ENCODE results near the gene DLGAP4.
A peak's percentile ranks its signal among the peaks of the same experiment; 100 is the strongest.

DLGAP4 gene

DNA sequence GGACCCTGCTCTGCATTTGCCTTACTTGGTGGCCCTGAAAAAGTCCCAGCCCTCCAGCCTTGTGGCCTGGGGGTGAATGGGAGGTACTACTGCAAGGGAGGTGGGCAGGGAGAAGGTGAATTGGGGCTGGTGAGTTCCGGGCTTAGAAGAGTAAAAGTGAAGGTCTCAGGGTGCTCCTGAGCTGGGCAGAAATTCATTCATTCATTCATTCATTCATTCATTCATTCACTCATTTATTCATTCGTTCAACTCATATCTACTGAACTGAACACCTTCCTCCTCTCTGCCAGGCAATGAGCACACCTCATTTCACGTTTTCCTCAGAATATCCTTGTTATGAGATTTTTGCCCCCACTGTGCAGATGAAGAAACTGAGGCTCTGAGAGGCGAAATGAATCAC lies 6.7 kb upstream of the DLGAP4 start:
- H3K36me3 ChIP-seq (ENCODE audit: control insufficient read depth, insufficient read depth, low read length) = no peaks in the 10 kb centered on the region
- no peaks in the 10 kb centered on the region for H3K9me3 ChIP-seq (ENCODE audit: control insufficient read depth, low read length)
- H3K27ac ChIP-seq (ENCODE audit: insufficient read depth, low read depth, low read length, poor library complexity, severe bottlenecking) = no peak overlapping the region
- 77 to 83% methylated on average over 4 of the region's 4 CpGs for WGBS, 2 experiments
- no peak overlapping the region for H3K4me3 ChIP-seq (ENCODE audit: insufficient read depth, low read depth, low read length)
- peaks cover 32% of the 10 kb centered on the region for H3K27me3 ChIP-seq (ENCODE audit: control insufficient read depth, insufficient read depth, low read length, poor library complexity, severe bottlenecking)
- H3K4me1 ChIP-seq (ENCODE audit: control insufficient read depth, insufficient read depth, low read length) = peaks cover 4% of the 10 kb centered on the region

DNA sequence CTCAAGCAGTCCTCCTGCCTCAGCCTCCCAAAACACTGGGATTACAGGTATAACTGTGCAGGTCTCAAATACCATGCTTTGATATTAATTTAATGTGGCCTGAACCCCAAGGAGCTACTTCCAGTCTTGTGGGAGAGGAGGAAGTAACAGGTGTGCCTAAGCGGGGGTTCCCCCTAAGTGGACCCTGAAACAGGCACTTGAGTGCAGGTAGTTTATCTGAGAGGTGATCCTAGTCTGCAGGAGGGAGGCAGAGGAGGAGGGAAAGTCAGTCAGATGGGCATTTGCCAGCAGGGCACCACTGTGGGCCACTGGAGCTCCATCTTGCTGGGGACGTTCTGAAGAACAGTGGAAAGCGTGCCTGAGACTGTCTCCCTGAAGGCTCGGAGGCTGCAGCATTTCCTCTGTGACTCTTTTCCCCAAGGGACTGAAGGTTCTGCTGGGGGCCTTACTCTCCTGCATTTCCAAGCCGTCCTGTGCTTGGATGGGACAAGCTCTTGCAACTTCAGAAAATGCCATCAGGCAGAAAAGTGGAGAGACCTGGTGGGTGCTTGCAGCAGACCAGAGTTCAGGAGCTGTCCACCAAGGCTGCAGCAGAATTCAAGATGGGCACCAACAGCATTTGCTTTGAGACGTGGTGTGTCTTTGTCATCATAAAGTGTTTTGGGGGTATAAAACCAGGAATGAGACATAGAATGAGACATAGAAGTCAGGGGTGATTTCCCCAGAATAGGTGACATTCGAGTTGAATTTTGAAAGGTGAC lies 4.6 kb upstream of the DLGAP4 start:
- Histone ChIP-seq H3K4me1 (ENCODE audit: control insufficient read depth, insufficient read depth, low read length) (peaks cover 4% of the 10 kb centered on the region), H3K4me3 (ENCODE audit: insufficient read depth, low read depth, low read length) (no peak overlapping the region), H3K9me3 (ENCODE audit: control insufficient read depth, low read length) (no peaks in the 10 kb centered on the region), H3K36me3 (ENCODE audit: control insufficient read depth, insufficient read depth, low read length) (no peaks in the 10 kb centered on the region), H3K27me3 (ENCODE audit: control insufficient read depth, insufficient read depth, low read length, poor library complexity, severe bottlenecking) (peaks cover 52% of the 10 kb centered on the region), H3K27ac (ENCODE audit: insufficient read depth, low read depth, low read length, poor library complexity, severe bottlenecking) (no peak overlapping the region)
- WGBS, 2 experiments = 85 to 86% methylated on average over 7 of the region's 7 CpGs

DNA sequence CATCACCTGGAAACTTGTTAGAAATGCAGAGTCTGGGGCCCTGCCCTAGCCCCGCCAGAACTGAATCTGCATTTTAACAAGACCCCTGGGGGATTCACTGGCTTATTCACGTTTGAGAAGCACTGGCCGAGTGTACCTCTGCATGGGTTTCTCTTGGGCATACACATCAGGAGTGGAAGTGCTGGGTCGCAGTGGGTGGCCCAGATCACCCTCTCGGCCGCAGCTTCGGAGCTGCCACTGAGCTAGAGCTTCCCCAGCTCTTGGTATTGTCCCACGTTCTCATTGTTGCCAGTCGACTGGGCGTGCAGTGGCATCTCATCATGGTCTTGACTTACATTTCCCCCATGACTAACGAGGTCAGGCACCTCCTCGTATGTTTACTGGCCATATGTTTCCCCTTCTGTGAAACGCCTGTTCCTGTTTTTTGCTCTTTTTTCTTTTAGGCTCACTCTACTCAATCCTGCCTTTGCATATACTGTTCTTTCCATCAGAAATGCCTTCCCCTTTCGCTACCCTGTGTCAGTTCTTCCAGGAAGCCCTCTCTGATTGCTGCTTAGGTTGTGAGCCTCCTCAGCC lies 3.0 kb upstream of the DLGAP4 start:
- H3K36me3 ChIP-seq (ENCODE audit: control insufficient read depth, insufficient read depth, low read length) = no peaks in the 10 kb centered on the region
- H3K4me3 ChIP-seq (ENCODE audit: insufficient read depth, low read depth, low read length) = no peak overlapping the region
- H3K4me1 ChIP-seq (ENCODE audit: control insufficient read depth, insufficient read depth, low read length) = peaks cover 14% of the 10 kb centered on the region
- H3K27ac ChIP-seq (ENCODE audit: insufficient read depth, low read depth, low read length, poor library complexity, severe bottlenecking) = no peak overlapping the region
- peaks cover 67% of the 10 kb centered on the region for H3K27me3 ChIP-seq (ENCODE audit: control insufficient read depth, insufficient read depth, low read length, poor library complexity, severe bottlenecking)
- H3K9me3 ChIP-seq (ENCODE audit: control insufficient read depth, low read length) = no peaks in the 10 kb centered on the region
- WGBS, 2 experiments = 50 to 52% methylated on average over 14 of the region's 14 CpGs

DNA sequence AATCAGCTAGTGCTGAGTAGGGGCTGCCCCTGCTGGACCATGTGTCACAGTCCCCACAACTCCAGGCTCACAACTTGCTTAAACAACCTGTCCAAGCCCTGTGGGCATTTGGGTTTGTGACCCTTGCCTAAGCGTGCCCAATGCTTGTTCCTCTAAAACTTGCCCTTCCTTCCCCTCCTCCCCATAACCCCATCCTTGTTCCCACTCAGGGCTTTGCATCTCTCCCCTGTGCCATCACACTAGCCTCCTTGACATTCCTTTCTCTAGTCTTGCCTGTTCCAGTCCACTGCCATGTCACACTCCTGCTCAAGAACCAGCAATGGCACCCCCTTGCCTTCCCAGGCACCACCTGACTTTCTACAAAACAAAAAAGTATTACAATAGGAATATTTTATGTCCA lies 2.3 kb upstream of the DLGAP4 start:
- Histone ChIP-seq H3K4me1 (ENCODE audit: control insufficient read depth, insufficient read depth, low read length) (peaks cover 14% of the 10 kb centered on the region), H3K4me3 (ENCODE audit: insufficient read depth, low read depth, low read length) (no peak overlapping the region), H3K27me3 (ENCODE audit: control insufficient read depth, insufficient read depth, low read length, poor library complexity, severe bottlenecking) (peaks cover 67% of the 10 kb centered on the region), H3K27ac (ENCODE audit: insufficient read depth, low read depth, low read length, poor library complexity, severe bottlenecking) (no peak overlapping the region), H3K9me3 (ENCODE audit: control insufficient read depth, low read length) (no peaks in the 10 kb centered on the region), H3K36me3 (ENCODE audit: control insufficient read depth, insufficient read depth, low read length) (no peaks in the 10 kb centered on the region)
- 82 to 86% methylated on average over 1 of the region's 1 CpG for WGBS, 2 experiments

DNA sequence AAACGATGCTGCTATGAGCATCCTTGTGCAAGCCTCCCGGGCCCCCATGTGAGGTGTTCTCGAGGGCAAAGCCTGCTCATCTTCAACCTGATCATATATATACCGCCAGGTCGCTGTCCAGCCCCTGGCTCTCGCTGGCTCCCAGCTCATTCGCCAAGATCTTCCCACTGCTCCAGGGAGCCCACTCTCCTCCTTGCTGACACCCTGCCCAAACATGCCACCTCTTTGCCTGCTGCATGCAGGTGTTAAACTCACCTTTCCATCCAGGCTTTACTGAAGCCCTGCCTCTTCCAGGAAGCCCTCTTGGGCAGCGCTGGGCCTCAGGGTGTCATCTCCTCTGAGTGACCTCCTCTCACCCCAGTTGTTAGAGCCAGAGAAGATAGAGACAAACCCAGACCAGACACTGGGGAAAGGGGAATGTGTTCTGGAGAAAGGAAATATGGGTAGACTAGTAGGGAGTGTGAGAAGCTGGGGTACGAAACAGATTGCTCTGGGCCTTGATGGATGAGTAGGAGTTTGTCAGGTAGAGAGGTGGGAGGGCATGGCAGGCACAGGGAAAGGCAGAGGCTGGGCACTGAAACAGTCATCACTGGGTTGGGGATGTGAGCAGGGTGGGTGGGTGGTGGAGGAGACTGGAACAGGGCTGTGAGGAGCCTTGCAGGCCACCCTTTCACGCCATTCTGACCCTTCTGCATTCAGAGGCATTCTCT lies 1.2 kb upstream of the DLGAP4 start:
- H3K27ac ChIP-seq (ENCODE audit: insufficient read depth, low read depth, low read length, poor library complexity, severe bottlenecking) = no peak overlapping the region
- no peak overlapping the region for H3K4me3 ChIP-seq (ENCODE audit: insufficient read depth, low read depth, low read length)
- H3K9me3 ChIP-seq (ENCODE audit: control insufficient read depth, low read length) = no peaks in the 10 kb centered on the region
- peaks cover 66% of the 10 kb centered on the region for H3K27me3 ChIP-seq (ENCODE audit: control insufficient read depth, insufficient read depth, low read length, poor library complexity, severe bottlenecking)
- H3K4me1 ChIP-seq (ENCODE audit: control insufficient read depth, insufficient read depth, low read length) = peaks cover 14% of the 10 kb centered on the region
- 64% methylated on average over 10 of the region's 10 CpGs for WGBS, 2 experiments
- no peaks in the 10 kb centered on the region for H3K36me3 ChIP-seq (ENCODE audit: control insufficient read depth, insufficient read depth, low read length)

DNA sequence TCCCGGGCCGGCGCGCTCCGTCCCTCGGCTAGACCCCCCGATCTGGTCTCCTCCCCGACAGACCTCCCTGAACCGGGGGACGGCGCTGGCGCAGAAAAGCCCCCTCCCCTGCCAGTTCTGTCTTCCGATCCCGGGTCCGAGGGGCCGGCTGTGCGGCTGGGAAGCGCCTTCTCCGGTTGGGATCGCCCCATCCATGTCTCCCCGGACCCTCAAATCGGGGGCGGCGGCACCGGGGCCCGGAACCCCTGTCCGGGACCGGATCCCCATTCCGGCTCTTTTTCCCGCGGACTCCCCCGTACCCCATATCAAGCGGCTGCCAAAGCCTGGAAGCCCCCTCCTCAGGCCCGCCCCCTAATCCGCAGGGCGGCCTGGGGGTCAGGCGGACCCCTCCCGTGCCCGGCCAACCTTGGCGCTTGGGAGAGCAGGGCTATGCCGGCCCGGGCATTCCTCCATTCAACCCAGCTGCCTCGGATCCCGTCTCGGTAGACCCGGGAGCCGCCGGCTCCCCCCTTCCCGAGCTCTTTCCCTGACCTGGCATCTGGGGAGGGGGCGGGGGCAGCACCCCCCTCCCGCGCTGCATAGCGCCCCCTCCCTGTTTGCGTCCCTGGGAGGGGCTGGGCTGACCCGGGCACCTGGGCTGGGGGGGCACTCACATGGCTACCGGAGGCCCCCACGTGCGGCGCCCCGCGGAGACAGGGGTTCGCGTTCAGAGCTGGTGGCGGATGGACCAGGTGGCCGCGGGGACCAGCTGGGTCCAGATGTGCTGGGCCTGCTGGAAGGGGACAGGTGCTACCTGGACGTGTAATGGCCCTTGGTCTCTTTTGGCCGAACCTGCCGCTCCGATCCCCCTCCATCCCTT lies 643 bp downstream of the DLGAP4 start:
- 1% methylated on average over 70 of the region's 70 CpGs for WGBS, 2 experiments
- peaks cover 61% of the 10 kb centered on the region for H3K27me3 ChIP-seq (ENCODE audit: control insufficient read depth, insufficient read depth, low read length, poor library complexity, severe bottlenecking)
- peak overlapping the region; percentile 47 for H3K4me3 ChIP-seq (ENCODE audit: insufficient read depth, low read depth, low read length)

DNA sequence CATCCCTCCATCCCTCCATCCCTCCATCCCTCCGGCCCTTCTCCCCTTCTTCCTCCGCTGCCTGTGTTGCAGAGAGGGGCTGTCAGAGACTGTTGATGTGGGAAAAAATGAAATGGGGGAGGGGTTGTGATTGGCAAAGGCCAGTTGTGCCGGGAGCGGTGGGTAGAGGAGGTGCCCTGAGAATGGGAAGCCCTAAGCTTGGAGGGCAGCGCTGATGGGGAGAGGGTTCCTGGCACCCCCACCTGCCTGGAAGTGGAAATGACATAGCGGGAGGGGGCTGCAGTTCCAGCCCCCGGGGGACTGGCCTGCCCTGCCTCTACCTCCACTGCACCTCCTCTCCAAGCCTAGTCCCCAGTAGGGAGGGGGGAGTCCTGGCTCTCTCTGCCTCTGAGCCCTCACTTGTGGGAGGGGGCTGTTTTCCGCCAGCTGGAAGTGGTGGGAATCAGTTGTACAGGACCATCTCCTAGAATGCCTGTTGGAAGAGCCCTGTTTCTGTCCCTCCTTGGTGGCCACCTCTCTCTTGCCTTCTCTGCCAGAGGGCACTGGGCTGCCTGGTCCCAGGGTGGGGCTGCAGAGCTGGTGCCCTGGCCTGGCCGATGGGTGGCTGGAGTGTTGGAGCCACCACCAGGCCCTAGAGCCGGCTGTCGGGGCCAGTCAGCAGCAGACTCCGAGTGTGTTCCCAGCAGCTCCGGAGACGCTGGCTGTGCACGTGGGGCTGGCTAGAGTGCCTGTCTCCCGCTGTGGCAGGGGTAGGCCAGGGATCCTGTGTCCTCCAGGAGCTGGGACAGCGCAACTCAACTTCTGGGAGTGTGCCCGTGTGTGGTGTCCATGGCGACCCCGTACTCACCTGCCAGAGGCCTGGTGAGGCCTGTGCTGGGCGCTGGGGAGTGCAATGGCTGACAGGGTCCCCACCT lies 1.5 kb downstream of the DLGAP4 start:
- H3K36me3 ChIP-seq (ENCODE audit: control insufficient read depth, insufficient read depth, low read length) = no peaks in the 10 kb centered on the region
- peak overlapping the region; percentile 47 for H3K4me3 ChIP-seq (ENCODE audit: insufficient read depth, low read depth, low read length)
- peaks cover 55% of the 10 kb centered on the region for H3K27me3 ChIP-seq (ENCODE audit: control insufficient read depth, insufficient read depth, low read length, poor library complexity, severe bottlenecking)
- H3K9me3 ChIP-seq (ENCODE audit: control insufficient read depth, low read length) = no peaks in the 10 kb centered on the region
- 41 to 43% methylated on average over 19 of the region's 21 CpGs for WGBS, 2 experiments
- H3K27ac ChIP-seq (ENCODE audit: insufficient read depth, low read depth, low read length, poor library complexity, severe bottlenecking) = no peak overlapping the region
- peaks cover 14% of the 10 kb centered on the region for H3K4me1 ChIP-seq (ENCODE audit: control insufficient read depth, insufficient read depth, low read length)

More for the DNA sequence above, 643 bp downstream of the DLGAP4 start:
- H3K4me1 ChIP-seq (ENCODE audit: control insufficient read depth, insufficient read depth, low read length) = peaks cover 14% of the 10 kb centered on the region
- no peaks in the 10 kb centered on the region for H3K9me3 ChIP-seq (ENCODE audit: control insufficient read depth, low read length)
- H3K27ac ChIP-seq (ENCODE audit: insufficient read depth, low read depth, low read length, poor library complexity, severe bottlenecking) = no peak overlapping the region
- no peaks in the 10 kb centered on the region for H3K36me3 ChIP-seq (ENCODE audit: control insufficient read depth, insufficient read depth, low read length)

DNA sequence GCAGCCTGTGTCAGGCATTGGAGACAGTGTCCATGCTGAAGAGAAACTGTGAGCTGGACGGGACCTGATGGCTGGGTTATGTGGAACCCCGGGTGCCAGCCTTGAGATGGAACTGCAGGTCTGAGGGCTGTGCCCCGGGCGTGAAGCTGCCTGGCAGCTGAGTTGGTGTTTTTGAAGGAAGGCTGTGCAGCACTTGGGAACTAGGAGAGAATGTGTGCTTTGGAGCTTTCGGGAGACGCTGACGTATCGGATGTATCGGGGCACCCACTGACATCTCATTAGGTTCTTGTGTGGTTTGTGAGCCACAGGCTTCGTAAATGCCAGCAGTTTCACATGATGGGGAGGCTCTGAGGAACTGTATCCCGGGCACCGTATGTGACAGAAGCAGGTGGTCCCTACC lies 2.2 kb downstream of the DLGAP4 start:
- WGBS, 2 experiments = 92 to 95% methylated on average over 12 of the region's 12 CpGs
- no peaks in the 10 kb centered on the region for H3K9me3 ChIP-seq (ENCODE audit: control insufficient read depth, low read length)
- H3K36me3 ChIP-seq (ENCODE audit: control insufficient read depth, insufficient read depth, low read length) = no peaks in the 10 kb centered on the region
- no peak overlapping the region for H3K4me3 ChIP-seq (ENCODE audit: insufficient read depth, low read depth, low read length)
- peaks cover 48% of the 10 kb centered on the region for H3K27me3 ChIP-seq (ENCODE audit: control insufficient read depth, insufficient read depth, low read length, poor library complexity, severe bottlenecking)
- H3K4me1 ChIP-seq (ENCODE audit: control insufficient read depth, insufficient read depth, low read length) = peaks cover 14% of the 10 kb centered on the region
- H3K27ac ChIP-seq (ENCODE audit: insufficient read depth, low read depth, low read length, poor library complexity, severe bottlenecking) = no peak overlapping the region

DNA sequence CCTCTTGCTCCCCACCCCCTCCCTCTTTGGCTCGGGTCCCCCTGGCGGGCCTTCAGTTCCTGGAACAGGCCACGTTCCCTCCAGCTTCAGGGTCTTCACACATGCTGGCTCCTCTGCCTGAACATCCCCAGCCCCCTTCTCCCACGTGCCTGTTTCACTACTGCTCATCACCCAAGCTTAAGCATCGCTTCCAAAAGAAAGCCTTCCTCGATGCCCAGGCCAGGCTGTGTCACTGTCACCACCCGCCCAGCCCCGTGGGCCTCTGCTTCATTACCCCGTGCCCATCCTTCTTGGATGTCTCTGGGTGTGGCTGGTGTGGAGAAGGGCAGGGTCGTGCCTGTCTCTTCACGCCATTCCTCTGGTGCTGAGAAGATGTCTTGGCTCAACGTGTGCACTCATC lies 2.8 kb downstream of the DLGAP4 start:
- 74 to 75% methylated on average over 12 of the region's 12 CpGs for WGBS, 2 experiments
- peaks cover 41% of the 10 kb centered on the region for H3K27me3 ChIP-seq (ENCODE audit: control insufficient read depth, insufficient read depth, low read length, poor library complexity, severe bottlenecking)
- no peak overlapping the region for H3K4me3 ChIP-seq (ENCODE audit: insufficient read depth, low read depth, low read length)
- H3K27ac ChIP-seq (ENCODE audit: insufficient read depth, low read depth, low read length, poor library complexity, severe bottlenecking) = no peak overlapping the region
- no peaks in the 10 kb centered on the region for H3K36me3 ChIP-seq (ENCODE audit: control insufficient read depth, insufficient read depth, low read length)
- peaks cover 14% of the 10 kb centered on the region for H3K4me1 ChIP-seq (ENCODE audit: control insufficient read depth, insufficient read depth, low read length)
- H3K9me3 ChIP-seq (ENCODE audit: control insufficient read depth, low read length) = no peaks in the 10 kb centered on the region
